ENCODE results near the gene FRAS1. TPM values are rescaled to one million over a fixed set of nuclear protein-coding genes. Genes with fewer than 3 reads are reported as not detected.

Gene FRAS1
- total RNA-seq, 6 experiments from 2014 or later: 0.12 to 1.5 (median 0.45) TPM

DNA sequence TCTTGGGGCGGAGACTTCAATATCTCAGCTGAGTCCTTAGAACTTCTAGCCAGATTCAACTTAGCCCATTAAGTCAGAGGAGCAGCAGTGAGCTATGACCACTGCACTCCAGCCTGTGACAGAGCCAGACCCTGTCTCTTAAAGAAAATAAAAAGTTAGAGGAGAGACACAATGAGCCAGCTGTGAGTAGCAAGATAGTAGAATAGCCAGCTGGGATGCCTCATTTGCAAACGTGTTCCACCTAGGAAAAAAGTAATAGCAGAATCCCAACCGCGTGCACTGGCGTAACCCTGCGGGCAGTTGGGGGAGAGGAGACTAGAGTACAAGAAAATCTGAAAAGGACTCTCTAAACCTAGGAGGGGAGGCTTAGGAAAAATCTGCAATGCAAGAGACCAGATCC, 361.3 kb downstream of the FRAS1 start:
- TF ChIP-seq, protein P1, sequence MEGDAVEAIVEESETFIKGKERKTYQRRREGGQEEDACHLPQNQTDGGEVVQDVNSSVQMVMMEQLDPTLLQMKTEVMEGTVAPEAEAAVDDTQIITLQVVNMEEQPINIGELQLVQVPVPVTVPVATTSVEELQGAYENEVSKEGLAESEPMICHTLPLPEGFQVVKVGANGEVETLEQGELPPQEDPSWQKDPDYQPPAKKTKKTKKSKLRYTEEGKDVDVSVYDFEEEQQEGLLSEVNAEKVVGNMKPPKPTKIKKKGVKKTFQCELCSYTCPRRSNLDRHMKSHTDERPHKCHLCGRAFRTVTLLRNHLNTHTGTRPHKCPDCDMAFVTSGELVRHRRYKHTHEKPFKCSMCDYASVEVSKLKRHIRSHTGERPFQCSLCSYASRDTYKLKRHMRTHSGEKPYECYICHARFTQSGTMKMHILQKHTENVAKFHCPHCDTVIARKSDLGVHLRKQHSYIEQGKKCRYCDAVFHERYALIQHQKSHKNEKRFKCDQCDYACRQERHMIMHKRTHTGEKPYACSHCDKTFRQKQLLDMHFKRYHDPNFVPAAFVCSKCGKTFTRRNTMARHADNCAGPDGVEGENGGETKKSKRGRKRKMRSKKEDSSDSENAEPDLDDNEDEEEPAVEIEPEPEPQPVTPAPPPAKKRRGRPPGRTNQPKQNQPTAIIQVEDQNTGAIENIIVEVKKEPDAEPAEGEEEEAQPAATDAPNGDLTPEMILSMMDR (IDR thresholded peaks at IDR 0.05): no peak
- no peak for TF ChIP-seq POLR2A (IDR thresholded peaks at IDR 0.05)
- H3K4me3 ChIP-seq: no peak overlapping the region
- DNase-seq: no peak
- 62% methylated on average over 6 of the region's 6 CpGs for WGBS (ENCODE audit: insufficient coverage, low coverage, low lambda C conversion rate, missing lambda C conversion rate)
- H3K9me3 ChIP-seq: no peaks in the 10 kb centered on the region
- H3K27ac ChIP-seq: no peak overlapping the region
- intact Hi-C loops (cut with DNase I): no loop called here
- H3K27me3 ChIP-seq: no peaks in the 10 kb centered on the region
- H3K4me1 ChIP-seq: no peaks in the 10 kb centered on the region
- H3K36me3 ChIP-seq: no peaks in the 10 kb centered on the region
- no peak for ATAC-seq

DNA sequence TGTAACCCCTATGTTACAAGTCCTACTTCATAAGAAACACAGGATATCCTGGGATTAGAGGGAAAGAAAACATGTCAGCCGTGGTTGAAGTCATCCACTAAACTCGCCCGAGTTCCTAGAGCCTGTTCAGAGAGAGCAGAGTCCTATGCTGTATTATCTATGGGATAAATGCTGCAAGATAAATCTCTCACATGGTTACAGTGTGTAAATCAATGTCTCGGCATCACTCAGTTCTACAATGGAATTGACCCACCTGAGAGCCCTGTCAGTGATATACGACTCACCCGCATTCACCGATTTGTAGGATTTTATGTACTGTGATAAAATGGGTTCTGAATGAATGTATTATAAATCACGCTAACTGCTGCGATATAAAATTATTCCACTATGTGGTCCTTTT, 366.7 kb downstream of the FRAS1 start:
- Histone ChIP-seq H3K27ac (no peak overlapping the region), H3K36me3 (no peaks in the 10 kb centered on the region), H3K4me3 (no peak overlapping the region), H3K4me1 (no peaks in the 10 kb centered on the region), H3K27me3 (no peaks in the 10 kb centered on the region), H3K9me3 (no peaks in the 10 kb centered on the region)
- intact Hi-C loops (cut with DNase I): no loop called here
- TF ChIP-seq, protein P1 (IDR thresholded peaks at IDR 0.05): no peak
- WGBS (ENCODE audit: insufficient coverage, low coverage, low lambda C conversion rate, missing lambda C conversion rate): 71% methylated on average over 9 of the region's 9 CpGs
- DNase-seq (no peak), ATAC-seq (no peak)

DNA sequence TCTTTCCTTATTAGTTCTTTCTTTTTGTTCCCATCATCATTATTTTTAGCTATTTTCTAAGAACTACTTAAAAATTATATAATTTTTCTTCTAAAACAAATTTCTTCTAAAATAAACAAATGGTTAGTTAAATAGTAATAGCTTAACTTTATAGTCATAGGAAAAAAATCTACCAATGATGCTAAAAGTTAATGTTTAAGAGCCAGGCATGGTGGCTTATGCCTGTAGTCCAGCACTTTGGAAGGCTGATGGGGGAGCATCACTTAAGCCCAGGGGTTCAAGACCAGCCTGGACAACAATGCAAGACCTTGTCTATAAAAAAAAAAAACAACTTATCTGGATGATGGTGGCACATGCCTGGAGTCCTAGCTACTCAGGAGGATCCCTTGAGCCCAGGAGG, 367.3 kb downstream of the FRAS1 start:
- H3K4me3 ChIP-seq: no peak overlapping the region
- no peaks in the 10 kb centered on the region for H3K36me3 ChIP-seq
- H3K4me1 ChIP-seq: no peaks in the 10 kb centered on the region
- intact Hi-C loops (cut with DNase I): no loop called here
- H3K9me3 ChIP-seq: no peaks in the 10 kb centered on the region
- H3K27ac ChIP-seq: no peak overlapping the region
- ATAC-seq (no peak), DNase-seq (no peak)
- no peaks in the 10 kb centered on the region for H3K27me3 ChIP-seq
- no peak for TF ChIP-seq POLR2A (IDR thresholded peaks at IDR 0.05)
- TF ChIP-seq, protein P1 (IDR thresholded peaks at IDR 0.05): no peak

DNA sequence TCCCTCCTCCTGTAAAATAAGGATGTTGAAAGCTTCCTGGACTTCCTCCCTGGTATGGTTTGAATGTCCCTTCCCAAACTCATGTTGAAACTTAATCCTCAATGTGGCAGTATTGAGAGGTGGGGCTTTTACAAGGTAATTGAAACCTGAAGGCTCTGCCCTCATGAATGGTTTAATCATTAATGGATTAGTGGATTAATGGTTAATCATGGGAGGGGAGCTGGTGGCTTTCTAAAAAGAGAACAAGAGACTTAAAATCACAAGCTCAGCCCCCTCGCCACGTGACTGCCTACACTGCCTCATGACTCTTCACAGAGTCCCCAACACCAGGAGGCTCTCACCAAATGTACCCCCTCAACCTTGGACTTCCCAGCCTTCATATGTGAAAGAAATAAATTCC, 369.8 kb downstream of the FRAS1 start:
- intact Hi-C loops (cut with DNase I): no loop called here
- Histone ChIP-seq H3K27me3 (no peaks in the 10 kb centered on the region), H3K9me3 (no peaks in the 10 kb centered on the region), H3K36me3 (no peaks in the 10 kb centered on the region), H3K4me1 (no peaks in the 10 kb centered on the region), H3K4me3 (no peak overlapping the region), H3K27ac (no peak overlapping the region)
- ATAC-seq (no peak), DNase-seq (no peak)
- 56% methylated on average over 2 of the region's 2 CpGs for WGBS (ENCODE audit: insufficient coverage, low coverage, low lambda C conversion rate, missing lambda C conversion rate)
- TF ChIP-seq, protein P1 (IDR thresholded peaks at IDR 0.05): no peak
- TF ChIP-seq POLR2A (IDR thresholded peaks at IDR 0.05): no peak

DNA sequence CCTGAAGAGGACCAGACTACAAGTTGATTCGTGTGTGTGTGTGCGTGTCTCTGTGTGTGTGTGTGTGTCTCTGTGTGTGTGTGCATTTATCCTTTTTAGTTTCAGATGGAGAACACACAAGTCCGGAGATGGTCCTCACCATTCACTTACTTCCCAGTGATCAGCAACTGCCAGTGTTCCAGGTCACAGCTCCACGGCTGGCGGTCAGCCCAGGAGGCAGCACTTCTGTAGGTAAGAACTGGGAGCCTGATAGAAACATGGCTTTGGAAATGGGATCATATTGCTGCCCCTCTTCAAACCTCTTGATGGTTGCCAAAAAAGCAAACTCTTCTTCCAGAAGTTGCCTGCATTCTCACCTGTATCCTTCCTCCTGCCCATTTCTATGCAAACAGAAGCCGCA, 371.9 kb downstream of the FRAS1 start:
- H3K36me3 ChIP-seq: no peaks in the 10 kb centered on the region
- no peak for ATAC-seq
- TF ChIP-seq, protein P1 (IDR thresholded peaks at IDR 0.05): no peak
- no peak for TF ChIP-seq POLR2A (IDR thresholded peaks at IDR 0.05)
- H3K4me3 ChIP-seq: no peak overlapping the region
- H3K27ac ChIP-seq: no peak overlapping the region
- 73% methylated on average over 6 of the region's 6 CpGs for WGBS (ENCODE audit: insufficient coverage, low coverage, low lambda C conversion rate, missing lambda C conversion rate)
- intact Hi-C loops (cut with DNase I): no loop called here
- H3K4me1 ChIP-seq: no peaks in the 10 kb centered on the region
- no peaks in the 10 kb centered on the region for H3K27me3 ChIP-seq
- H3K9me3 ChIP-seq: no peaks in the 10 kb centered on the region
- no peak for DNase-seq

All from right lobe of liver (tissue), 6 donors.